WTC11 (cell line): ENCODE measurements around the gene MCUB.

Experiments used
- CTCF ChIP-seq: fragments of 200-600 bp; IDR thresholded peaks from 2 replicates; pipeline ENCODE4 v1.8.0; 2022; ENCODE audit warnings: antibody characterized with exemption
- ELF4 ChIP-seq: sonication (generic); formaldehyde crosslinking; IDR thresholded peaks from 2 replicates; pipeline ENCODE4 v1.8.1; 2022; ENCODE audit warnings: low read depth, mild to moderate bottlenecking, moderate library complexity, missing genetic modification reagents
- GABPB1 ChIP-seq: sonication (generic); formaldehyde crosslinking; IDR thresholded peaks from 2 replicates; pipeline ENCODE4 v1.8.1; 2023; ENCODE audit warnings: mild to moderate bottlenecking, missing genetic modification reagents
- TF ChIP-seq, protein P1 (sequence below): sonication (generic); formaldehyde crosslinking; IDR thresholded peaks from 2 replicates; pipeline ENCODE4 v1.8.0; 2022; ENCODE audit warnings: mild to moderate bottlenecking, missing genetic modification reagents

DNA sequence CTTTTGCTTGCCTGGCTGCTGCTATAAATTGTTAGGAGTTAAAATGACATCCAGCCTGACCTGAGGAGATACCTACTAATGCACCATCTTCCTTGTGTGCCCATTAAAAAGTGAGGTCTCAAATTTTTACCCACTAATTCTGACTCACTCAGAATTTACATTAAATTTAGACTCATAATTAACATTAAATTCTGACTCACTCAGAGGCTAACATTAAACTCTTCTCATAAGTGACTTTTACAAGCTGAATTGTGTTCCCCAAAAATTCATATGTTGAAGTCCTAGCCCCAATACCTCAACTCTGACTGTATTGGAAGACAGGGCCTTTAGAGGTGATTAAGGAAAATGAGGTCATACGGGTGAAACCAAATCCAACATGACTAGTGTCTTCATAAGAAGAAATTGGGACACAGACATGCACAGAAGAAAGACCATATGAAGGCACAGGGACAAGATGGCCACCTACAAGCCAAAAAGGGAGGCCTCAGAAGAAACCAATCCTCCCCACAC, 131.4 kb downstream of the MCUB start:
- TF ChIP-seq, protein P1, sequence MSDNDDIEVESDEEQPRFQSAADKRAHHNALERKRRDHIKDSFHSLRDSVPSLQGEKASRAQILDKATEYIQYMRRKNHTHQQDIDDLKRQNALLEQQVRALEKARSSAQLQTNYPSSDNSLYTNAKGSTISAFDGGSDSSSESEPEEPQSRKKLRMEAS (CRISPR knock-in tag), result no peak
- no peak for TF ChIP-seq GABPB1 (CRISPR knock-in tag)
- no peak for TF ChIP-seq CTCF
- no peak for TF ChIP-seq ELF4
